SK-MEL-5 (cell line): ENCODE results near the gene YWHAG. TPM values are rescaled to one million over a fixed set of nuclear protein-coding genes. Genes with fewer than 3 reads are reported as not detected.
"Not testable (repeated sequence)": the region's sequence is repeated elsewhere in the genome, so short reads cannot be mapped to it uniquely, and the experiment has no call there.

Experiments
- DNase-seq: peaks from one replicate; pipeline ENCODE4 v3.0.0-alpha.2; 2016; ENCODE audit warnings: low read depth, low spot score
- in situ Hi-C: cut with HindIII; loops from 2 replicates; pipeline ENCODE4 v1.10.0; 2016; ENCODE audit warnings: low sequenced_read_pairs, high pct_unique_total_duplicates, low pct_unique_long_range_greater_than_20kb
- total RNA-seq: library from RNA; depleted of rRNA; stranded (reverse); fragments of >200 nt; shearing (Covaris generic); gene quantifications from 2 replicates; pipeline ENCODE4 v1.2.3, GENCODE V29; 2014; rRNA removed

Gene YWHAG
- total RNA-seq, 1 experiment from 2014 or later = 69.0 TPM

- peak; percentile 49 for DNase-seq
- in situ Hi-C loops = no loop called here
Measured at GRCh38 chr7:76292213-76292573, 66.6 kb downstream of the YWHAG start.

GRCh38 chr7:76291351-76292212 is 67.2 kb downstream of the YWHAG start:
- peak; percentile 98 for DNase-seq
- in situ Hi-C loops = no loop called here

- in situ Hi-C loops, DNase-seq: not testable (repeated sequence)
Measured at GRCh38 chr7:76290847-76291350, 67.9 kb downstream of the YWHAG start.

GRCh38 chr7:76286842-76287403 is 71.9 kb downstream of the YWHAG start:
- DNase-seq = no peak

GRCh38 chr7:76285604-76286374 is 73.0 kb downstream of the YWHAG start:
- in situ Hi-C loops = no loop called here
- no peak for DNase-seq

More at GRCh38 chr7:76286842-76287403, 71.9 kb downstream of the YWHAG start:
- in situ Hi-C loops = no loop called here

- DNase-seq = no peak
- in situ Hi-C loops = no loop called here
Measured at GRCh38 chr7:76283254-76284159, 75.3 kb downstream of the YWHAG start.

GRCh38 chr7:76282344-76283253 is 76.2 kb downstream of the YWHAG start:
- DNase-seq = peak; percentile 55
- in situ Hi-C loops = no loop called here

GRCh38 chr7:76281706-76282343 is 77.0 kb downstream of the YWHAG start:
- in situ Hi-C loops = no loop called here
- no peak for DNase-seq

- no peak for DNase-seq
- in situ Hi-C loops = no loop called here
Measured at GRCh38 chr7:76281006-76281705, 77.6 kb downstream of the YWHAG start.

GRCh38 chr7:76280408-76280807 is 78.4 kb downstream of the YWHAG start:
- in situ Hi-C loops = no loop called here
- DNase-seq = no peak

GRCh38 chr7:76278540-76278939 is 80.3 kb downstream of the YWHAG start:
- peak; percentile 59 for DNase-seq
- in situ Hi-C loops = no loop called here

Other genes with a start within 250 kb of the YWHAG start
- 13.1 and 16.4 TPM in 2 replicates for gene SRRM3, start 157.1 kb downstream of the YWHAG start, total RNA-seq
- 84.7 and 92.2 TPM in 2 replicates for gene HSPB1, start 56.3 kb downstream of the YWHAG start, total RNA-seq
- 0.59 and 0.77 TPM in 2 replicates for gene SSC4D, start 50.7 kb upstream of the YWHAG start, total RNA-seq
- gene ZP3, start 66.0 kb upstream of the YWHAG start, total RNA-seq = 5.0 and 6.6 TPM in 2 replicates
- gene DTX2, start 102.7 kb upstream of the YWHAG start, total RNA-seq = 11.9 and 12.8 TPM in 2 replicates
- gene UPK3B, start 151.6 kb upstream of the YWHAG start, total RNA-seq = not detected in 2 replicates
- not detected in 2 replicates for gene SPDYE16, start 184.3 kb upstream of the YWHAG start, total RNA-seq